SHP77 (cell line): ENCODE results near the gene ANKH.
"Not testable (repeated sequence)": the region's sequence is repeated elsewhere in the genome, so short reads cannot be mapped to it uniquely, and the experiment has no call there.

Experiments
- DNase-seq, 2 experiments: peaks; one replicate each; lab custom pipeline; 2025; lab: John Stamatoyannopoulos, UW

Gene ANKH

GRCh38 chr5:14854799-14855198 is 16.8 kb downstream of the ANKH start:
- no peak for DNase-seq

DNA sequence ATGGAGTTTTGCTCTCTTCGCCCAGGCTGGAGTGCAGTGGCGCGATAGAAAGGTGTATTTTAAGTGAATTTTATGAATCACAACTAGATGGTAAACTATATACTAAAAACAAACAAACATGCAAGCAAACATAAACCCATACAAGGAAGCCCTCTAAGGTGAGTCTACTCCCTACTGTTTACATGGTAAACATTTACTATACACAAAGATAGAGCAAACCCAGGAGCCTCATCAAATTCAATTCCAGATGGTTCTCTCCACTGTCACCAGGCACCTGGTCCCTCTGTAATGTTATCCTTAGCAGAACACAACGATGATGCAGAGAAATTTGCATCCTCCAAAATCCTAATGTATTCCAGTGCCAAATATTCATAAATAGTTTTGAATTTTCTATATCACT is 17.9 kb downstream of the ANKH start:
- peak in 1 of 2 experiments; percentile 14 for DNase-seq

GRCh38 chr5:14852779-14853178 is 18.8 kb downstream of the ANKH start:
- no peak for DNase-seq

- DNase-seq, result no peak
Observed at GRCh38 chr5:14851999-14852526, 19.5 kb downstream of the ANKH start.

- DNase-seq, result no peak
Observed at GRCh38 chr5:14851597-14851996, 20.0 kb downstream of the ANKH start.

GRCh38 chr5:14851050-14851419 is 20.5 kb downstream of the ANKH start:
- no peak for DNase-seq

- no peak for DNase-seq
Observed at GRCh38 chr5:14850419-14851049, 21.0 kb downstream of the ANKH start.

DNA sequence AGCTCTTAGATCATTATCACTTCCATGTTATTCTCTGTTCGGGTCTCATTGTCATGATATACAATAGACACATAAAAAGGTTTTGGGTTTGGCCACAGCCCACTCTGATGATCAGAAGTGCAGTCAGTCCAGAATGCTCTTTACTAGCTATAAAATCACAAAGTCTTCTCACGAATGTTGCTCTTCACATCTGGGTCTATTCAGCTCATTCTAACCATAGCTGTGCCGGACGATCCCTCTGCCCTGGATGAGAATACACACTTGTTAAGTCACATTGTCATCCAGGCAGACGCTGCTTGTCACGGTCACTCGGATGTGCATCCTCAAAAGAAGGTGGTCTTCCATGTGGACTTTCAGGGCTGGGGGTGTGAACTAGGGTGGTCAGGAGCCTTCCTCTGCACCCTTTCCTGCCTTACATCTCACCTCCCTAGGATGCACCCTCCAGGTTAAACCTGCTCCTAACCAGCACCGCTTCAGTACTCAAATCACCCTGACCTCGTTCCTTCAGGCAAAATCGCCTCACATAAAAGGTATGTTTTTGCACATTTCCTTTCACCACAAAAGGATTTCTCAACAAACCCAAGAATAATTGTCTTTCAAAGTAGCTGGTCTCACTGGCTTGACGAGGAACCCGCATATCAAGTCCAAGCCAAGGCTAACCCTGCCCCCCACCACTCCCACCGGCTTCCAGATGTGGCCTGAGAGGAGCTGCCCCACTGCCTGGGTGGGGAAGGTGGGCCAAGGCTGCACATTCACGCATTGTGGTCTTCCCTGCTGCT is 21.9 kb downstream of the ANKH start:
- no peak for DNase-seq

DNA sequence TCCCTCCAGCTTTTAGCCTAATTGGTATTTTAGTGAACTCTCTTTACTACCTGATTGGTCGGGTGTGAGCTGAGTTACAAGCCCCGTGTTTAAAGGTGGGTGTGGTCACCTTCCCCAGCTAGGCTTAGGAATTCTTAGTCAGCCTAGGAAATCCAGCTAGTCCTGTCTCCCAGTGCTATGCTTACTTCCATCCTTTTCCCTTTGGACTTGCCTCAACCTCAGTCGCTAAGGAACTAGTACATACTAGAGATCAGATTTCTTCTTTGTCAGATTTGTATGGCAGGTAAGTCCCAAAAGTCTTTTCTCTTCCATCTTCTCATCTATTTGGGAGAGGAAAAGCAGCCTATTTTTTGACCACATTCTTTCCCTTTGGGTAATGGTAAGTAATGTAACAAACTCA is 22.6 kb downstream of the ANKH start:
- not testable (repeated sequence) for DNase-seq

DNA sequence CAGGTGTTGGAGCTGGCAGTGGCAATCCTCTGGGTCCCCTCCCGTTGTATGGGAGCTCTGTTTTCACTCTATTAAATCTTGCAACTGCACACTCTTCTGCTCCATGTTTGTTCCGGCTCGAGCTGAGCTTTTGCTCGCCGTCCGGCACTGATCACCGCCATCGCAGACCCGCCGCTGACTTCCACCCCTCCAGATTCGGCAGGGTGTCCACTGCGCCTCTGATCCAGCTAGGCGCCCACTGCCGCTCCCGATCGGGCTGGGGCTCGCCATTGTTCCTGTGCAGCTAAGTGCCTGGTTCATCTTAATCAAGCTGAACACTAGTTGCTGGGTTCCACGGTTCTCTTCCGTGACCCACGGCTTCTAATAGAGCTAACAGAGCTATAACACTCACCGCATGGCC is 23.2 kb downstream of the ANKH start:
- DNase-seq, result no peak

DNA sequence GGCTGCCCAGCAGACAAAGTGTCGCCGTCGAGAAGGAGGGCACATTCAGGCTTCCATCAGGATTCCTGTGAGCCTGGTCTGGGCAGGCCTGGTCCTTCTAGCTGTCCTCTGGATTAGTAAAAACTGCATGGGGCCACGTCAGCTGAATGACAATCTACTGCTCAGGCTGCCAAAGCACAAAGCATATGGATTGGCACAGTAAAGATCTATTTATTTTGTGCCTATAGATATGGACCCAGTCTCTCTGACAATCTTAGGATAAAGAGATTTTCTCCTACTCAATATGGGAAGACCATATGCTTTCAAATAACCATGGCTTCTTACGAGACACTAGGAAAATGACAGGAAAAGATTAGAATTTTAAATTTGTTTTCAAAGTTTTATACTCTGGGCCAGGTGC is 24.1 kb downstream of the ANKH start:
- DNase-seq, result no peak

GRCh38 chr5:14842117-14842516 is 29.5 kb downstream of the ANKH start:
- DNase-seq, result peak in 1 of 2 experiments; percentile 7

DNA sequence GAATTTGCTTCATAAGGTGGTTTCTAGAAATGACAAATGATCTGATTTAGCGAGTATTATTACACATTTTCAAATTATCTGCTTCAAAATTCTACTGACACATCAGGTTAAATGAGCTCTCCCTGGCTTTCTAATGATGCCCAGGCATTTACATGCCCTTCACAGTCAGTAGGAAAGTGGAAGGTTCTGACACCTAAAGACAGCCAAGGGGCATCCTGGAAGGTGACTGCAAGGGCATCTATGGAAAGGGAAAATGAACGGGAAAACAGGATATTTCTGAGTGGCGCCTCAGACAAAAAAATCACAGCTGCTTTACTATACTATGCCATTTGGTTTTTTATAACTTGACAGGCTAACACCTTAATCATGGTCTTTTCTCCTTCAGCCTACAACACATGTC is 31.0 kb downstream of the ANKH start:
- no peak for DNase-seq

- no peak for DNase-seq
Observed at GRCh38 chr5:14838396-14839319, 32.9 kb downstream of the ANKH start.

- DNase-seq, result not testable (repeated sequence)
Observed at GRCh38 chr5:14837423-14838122, 34.0 kb downstream of the ANKH start.

- no peak for DNase-seq
Observed at GRCh38 chr5:14834584-14835550, 36.7 kb downstream of the ANKH start.

- no peak for DNase-seq
Observed at GRCh38 chr5:14834062-14834461, 37.5 kb downstream of the ANKH start.

GRCh38 chr5:14831006-14831338 is 40.6 kb downstream of the ANKH start:
- DNase-seq, result no peak

GRCh38 chr5:14830210-14831005 is 41.2 kb downstream of the ANKH start:
- no peak for DNase-seq

- no peak for DNase-seq
Observed at GRCh38 chr5:14829396-14829795, 42.2 kb downstream of the ANKH start.
